ENCODE data around the gene ZNF622.

- TF ChIP-seq CTCF (IDR thresholded peaks at IDR 0.05) (no peak), POLR2A (IDR thresholded peaks at IDR 0.05) (no peak)
These were observed 50.7 kb downstream of the ZNF622 start for GRCh38 chr5:16414861-16415260.
